ENCODE measurements around the gene SPSB4.

The SPSB4 gene

DNA sequence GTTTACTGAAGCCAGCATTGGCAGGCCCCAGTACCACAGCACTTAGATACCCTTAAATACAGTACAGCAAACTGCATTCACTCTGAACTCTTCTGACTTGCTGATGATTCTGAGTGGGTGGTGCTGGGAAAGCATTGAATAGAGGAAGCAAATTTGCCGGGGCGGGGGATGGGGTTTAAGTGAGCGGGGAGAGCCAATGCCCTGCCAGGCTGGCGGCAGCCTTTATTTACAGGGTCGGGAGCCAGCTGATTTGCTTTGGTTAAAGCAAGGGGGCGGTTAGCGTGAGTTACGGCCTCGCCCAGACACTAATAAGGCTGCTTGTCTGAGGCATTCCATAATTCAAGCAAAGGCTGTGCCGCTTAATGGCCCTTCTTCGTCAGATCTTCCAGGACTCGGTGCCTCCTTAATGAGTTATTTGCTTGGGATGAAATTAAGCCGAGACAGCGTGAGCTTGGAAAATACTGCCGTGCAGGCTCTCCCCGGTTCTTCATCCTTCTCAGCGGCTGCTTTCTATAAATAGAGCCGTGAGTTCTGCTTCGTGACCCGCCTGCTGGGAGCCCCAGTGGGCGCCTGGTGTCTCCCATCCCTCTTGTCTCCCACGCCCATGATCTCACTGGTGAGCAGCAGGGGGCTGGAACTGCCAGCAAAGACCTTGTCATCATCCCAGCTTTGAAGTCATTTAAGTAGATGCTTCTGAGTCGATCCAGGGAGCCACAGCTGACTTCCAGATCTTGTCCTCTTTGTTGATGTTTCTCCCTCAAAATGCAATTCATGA, 25.8 kb downstream of the SPSB4 start:
- DNase-seq, result no peak
- H3K27me3 Mint-ChIP-seq, result no peaks in the 10 kb centered on the region
- peaks cover 9% of the 10 kb centered on the region for H3K4me1 Mint-ChIP-seq (ENCODE audit: low read depth)
- no peak overlapping the region for H3K4me3 Mint-ChIP-seq
- H3K36me3 Mint-ChIP-seq (ENCODE audit: low read depth), result no peaks in the 10 kb centered on the region
- H3K27ac Mint-ChIP-seq, result no peak overlapping the region
- H3K9me3 Mint-ChIP-seq, result no peaks in the 10 kb centered on the region

DNA sequence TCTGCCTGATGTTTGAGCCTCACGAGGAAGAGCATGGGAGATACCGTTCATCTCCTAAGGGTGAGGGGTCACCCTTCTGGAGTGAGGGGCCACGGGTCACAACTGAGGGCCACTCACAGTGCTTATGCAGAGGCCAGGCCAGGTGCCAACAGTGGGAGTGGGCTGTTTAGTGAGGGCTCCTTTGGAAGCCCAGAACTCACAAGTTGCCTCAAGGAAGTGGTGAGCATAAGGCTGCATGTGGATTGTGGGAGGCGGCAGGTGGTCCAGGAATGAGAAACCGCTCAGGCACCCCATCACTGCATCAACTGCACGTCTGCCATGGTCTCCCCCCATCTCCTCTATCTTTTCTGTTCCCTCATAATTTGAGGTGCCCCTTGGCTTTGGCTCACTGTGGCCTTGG, 26.5 kb downstream of the SPSB4 start:
- Mint-ChIP-seq H3K36me3 (ENCODE audit: low read depth) (no peaks in the 10 kb centered on the region), H3K4me1 (ENCODE audit: low read depth) (peaks cover 9% of the 10 kb centered on the region), H3K9me3 (no peaks in the 10 kb centered on the region), H3K27ac (no peak overlapping the region), H3K27me3 (no peaks in the 10 kb centered on the region), H3K4me3 (no peak overlapping the region)
- DNase-seq, result no peak

DNA sequence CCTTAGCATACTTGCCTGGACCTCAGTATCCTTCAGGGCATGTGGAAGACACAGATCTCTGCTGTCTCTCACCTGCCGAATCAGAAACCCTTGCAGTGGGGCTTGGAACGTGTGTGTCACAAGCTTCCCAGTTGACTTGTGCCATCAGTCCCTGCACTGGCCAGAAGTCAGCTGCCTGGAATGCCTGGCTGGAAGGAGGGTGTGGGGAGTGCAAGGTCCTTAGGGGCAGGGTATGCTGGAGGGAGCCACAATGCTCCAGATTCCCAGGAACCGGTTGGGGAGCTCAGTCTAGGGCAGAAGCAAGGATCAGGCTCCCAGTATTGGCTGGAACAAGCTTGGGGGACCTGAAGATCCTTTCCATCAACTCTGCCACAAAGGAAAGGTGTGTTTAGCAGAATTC, 27.1 kb downstream of the SPSB4 start:
- H3K9me3 Mint-ChIP-seq, result no peaks in the 10 kb centered on the region
- H3K27me3 Mint-ChIP-seq, result no peaks in the 10 kb centered on the region
- peaks cover 9% of the 10 kb centered on the region for H3K4me1 Mint-ChIP-seq (ENCODE audit: low read depth)
- no peak overlapping the region for H3K27ac Mint-ChIP-seq
- no peaks in the 10 kb centered on the region for H3K36me3 Mint-ChIP-seq (ENCODE audit: low read depth)
- no peak overlapping the region for H3K4me3 Mint-ChIP-seq
- no peak for DNase-seq

DNA sequence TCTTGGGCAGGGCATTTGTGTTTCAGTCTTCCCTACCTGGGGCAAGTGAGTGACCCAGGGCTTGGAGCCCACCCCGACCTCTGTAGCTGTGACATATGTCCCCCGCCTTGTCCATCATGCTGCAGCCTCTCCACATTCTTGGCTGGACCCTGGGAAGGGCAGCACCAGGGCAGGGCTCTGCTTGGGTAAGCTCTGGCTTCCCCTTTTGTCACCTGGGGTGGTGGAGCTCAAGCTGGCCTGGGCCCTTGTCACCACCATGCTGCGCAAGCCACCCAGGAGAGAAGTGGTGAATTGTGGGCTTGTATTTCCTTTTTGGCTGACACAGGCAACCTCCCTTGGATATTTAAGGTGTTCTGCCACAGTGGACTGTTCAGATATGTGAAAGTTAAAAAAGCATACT, 29.3 kb downstream of the SPSB4 start:
- Mint-ChIP-seq H3K4me1 (ENCODE audit: low read depth) (peaks cover 9% of the 10 kb centered on the region), H3K9me3 (no peaks in the 10 kb centered on the region), H3K4me3 (no peak overlapping the region), H3K27me3 (peaks cover 5% of the 10 kb centered on the region), H3K36me3 (ENCODE audit: low read depth) (no peaks in the 10 kb centered on the region), H3K27ac (no peak overlapping the region)
- no peak for DNase-seq

DNA sequence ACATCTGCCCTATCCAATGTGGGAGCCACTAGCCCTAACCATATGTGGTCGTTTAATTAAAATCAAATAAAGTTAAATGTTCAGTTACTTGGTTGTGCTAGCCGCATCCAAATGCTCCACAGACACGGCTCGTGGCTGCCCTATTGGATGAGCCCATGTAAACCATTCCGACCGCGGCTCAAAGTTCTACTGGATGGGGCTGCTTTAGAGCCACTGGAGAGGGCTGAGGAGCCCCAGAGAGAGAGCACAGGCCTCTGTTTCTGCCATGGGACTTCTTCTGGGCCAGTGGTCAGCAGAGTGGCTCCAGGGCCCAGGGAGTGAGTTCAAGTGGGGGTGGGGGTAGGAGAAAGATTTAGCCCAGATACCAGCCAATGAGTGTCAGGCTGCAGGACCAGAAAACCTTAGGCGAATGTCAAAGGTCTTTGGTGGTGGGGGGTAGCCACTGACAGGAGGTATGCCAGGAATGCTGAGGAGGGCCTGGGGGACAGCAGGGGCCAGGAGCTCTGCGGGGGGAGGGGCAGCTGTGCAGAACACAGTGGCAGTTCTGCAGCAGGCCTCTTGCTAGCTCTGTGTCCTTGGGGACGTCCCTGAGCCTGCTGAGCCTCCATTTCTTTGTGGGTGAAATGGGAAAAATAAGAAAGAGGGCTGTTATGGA, 30.1 kb downstream of the SPSB4 start:
- no peak for DNase-seq
- peaks cover 9% of the 10 kb centered on the region for H3K4me1 Mint-ChIP-seq (ENCODE audit: low read depth)
- peaks cover 7% of the 10 kb centered on the region for H3K27me3 Mint-ChIP-seq
- H3K27ac Mint-ChIP-seq, result no peak overlapping the region
- H3K9me3 Mint-ChIP-seq, result no peaks in the 10 kb centered on the region
- no peak overlapping the region for H3K4me3 Mint-ChIP-seq
- H3K36me3 Mint-ChIP-seq (ENCODE audit: low read depth), result no peaks in the 10 kb centered on the region

DNA sequence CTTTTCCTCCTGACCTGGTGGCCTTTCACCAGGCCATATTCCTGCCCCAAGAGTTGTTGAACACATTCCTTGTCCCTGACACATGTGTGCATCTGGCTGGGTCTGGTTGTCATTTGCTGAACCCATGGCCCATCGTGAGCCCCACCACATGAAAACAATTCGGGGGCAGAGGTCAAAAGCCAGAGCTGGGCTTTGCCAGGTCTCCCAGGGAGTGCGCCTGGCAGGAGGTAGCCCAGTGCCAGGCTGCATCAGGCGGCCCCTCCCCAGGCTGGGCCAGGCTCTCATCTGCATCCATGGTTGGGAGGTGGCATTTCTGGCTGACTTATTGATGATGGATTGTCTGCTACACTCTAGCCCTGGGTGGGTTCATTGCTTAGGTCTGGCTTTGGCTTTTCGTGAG, 30.9 kb downstream of the SPSB4 start:
- Mint-ChIP-seq H3K4me3 (no peak overlapping the region), H3K27me3 (peaks cover 7% of the 10 kb centered on the region), H3K36me3 (ENCODE audit: low read depth) (no peaks in the 10 kb centered on the region), H3K4me1 (ENCODE audit: low read depth) (peaks cover 5% of the 10 kb centered on the region), H3K27ac (no peak overlapping the region), H3K9me3 (no peaks in the 10 kb centered on the region)
- DNase-seq, result no peak

DNA sequence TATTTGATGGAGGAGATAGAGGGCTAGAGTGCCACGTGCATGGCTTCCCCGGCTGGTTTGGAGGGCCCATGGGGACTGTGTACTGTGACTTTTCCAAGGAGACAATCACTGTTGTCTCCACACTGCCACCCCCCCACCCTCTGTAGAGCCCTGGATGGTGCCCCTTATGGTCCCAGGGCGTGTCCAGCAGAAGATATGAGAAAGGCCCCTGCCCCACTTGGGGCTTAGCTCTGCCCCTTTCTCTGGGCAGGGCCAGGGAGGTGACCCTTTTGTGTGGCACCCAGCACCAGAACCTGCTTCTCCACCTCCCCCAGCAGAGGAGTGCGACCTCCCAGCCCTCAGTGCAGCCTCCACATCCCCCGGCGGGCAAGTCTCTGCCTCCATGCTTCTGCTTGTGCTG, 32.1 kb downstream of the SPSB4 start:
- H3K4me3 Mint-ChIP-seq, result no peak overlapping the region
- no peak for DNase-seq
- no peaks in the 10 kb centered on the region for H3K9me3 Mint-ChIP-seq
- no peak overlapping the region for H3K27ac Mint-ChIP-seq
- H3K27me3 Mint-ChIP-seq, result peaks cover 7% of the 10 kb centered on the region
- H3K36me3 Mint-ChIP-seq (ENCODE audit: low read depth), result no peaks in the 10 kb centered on the region
- H3K4me1 Mint-ChIP-seq (ENCODE audit: low read depth), result no peaks in the 10 kb centered on the region

DNA sequence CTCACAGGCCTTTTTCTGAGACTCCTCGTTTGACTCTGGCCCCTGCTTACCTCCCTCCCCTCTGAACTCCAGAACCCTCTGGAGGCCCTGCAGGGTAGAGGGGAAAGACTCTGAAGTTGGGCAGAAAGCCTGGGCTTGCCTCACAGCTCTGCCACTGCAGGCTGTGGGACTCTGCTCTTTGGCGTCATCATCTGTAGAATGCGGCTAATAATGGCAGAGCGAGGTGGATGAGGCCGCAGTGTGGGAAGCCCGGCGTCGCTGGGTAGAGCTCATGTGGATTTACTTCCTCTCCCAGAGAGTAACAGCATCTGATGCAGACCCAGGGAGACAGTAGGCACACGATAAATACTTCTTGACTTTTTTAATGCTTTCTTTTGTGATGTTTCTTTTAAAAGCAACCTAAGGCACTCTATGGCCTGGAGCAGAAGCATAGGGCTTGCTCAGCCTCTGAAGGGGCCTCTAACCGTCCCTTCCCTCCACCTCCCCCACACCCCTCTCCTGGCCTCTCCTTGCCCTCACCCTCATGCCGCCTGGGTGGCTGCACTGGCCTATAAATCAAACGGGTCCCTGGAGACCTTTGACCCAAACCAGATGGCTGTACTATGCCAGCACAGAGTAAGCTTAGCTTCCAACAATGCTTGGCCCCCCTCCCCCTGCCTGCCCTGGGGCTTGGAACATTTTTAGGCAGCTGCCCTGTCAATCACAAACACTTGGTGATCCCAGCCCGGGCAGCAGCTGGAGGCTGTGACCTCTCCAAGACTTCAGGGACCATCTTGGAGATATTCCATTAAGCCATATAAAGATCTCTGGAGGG, 32.9 kb downstream of the SPSB4 start:
- no peak for DNase-seq
- Mint-ChIP-seq H3K9me3 (no peaks in the 10 kb centered on the region), H3K27me3 (peaks cover 7% of the 10 kb centered on the region), H3K4me1 (ENCODE audit: low read depth) (no peaks in the 10 kb centered on the region), H3K36me3 (ENCODE audit: low read depth) (no peaks in the 10 kb centered on the region), H3K27ac (no peak overlapping the region), H3K4me3 (no peak overlapping the region)

DNA sequence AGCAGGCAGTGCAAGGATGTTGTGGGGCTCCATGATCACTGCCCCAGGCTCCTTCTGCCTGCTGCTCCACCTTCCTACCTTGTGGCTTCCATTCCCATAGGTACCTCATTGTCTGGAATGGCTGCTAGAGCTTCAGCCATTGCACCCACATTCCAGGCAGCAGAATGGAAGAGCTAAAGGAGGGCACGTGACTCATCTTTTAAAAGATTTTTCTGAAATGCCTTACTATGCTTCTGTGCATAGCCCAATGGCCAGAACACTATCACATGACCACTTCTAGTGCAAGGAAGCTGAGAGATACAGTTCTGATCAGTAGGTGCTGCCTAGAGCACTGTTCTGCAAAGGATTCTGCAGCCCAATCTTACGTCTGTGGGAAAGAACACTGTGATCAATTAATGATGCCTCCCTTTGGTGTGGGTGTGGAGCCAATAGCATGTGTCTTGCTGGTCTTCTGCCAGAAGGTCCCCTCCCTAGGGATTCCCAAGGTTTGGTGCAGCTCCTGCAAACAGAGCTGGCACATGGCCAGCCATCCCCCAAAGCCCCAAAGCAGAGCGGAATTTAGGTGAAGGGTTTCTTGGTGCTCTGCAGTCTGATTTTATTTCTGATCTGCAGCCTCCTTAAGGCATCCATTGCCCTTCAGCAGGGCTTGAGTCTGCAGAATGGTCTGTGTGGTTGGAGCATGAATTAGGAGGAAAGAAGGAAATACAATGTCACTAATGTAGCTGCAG, 34.4 kb downstream of the SPSB4 start:
- Mint-ChIP-seq H3K27ac (no peak overlapping the region), H3K36me3 (ENCODE audit: low read depth) (no peaks in the 10 kb centered on the region), H3K27me3 (peaks cover 7% of the 10 kb centered on the region), H3K9me3 (no peaks in the 10 kb centered on the region), H3K4me1 (ENCODE audit: low read depth) (no peaks in the 10 kb centered on the region), H3K4me3 (no peak overlapping the region)
- DNase-seq, result no peak

DNA sequence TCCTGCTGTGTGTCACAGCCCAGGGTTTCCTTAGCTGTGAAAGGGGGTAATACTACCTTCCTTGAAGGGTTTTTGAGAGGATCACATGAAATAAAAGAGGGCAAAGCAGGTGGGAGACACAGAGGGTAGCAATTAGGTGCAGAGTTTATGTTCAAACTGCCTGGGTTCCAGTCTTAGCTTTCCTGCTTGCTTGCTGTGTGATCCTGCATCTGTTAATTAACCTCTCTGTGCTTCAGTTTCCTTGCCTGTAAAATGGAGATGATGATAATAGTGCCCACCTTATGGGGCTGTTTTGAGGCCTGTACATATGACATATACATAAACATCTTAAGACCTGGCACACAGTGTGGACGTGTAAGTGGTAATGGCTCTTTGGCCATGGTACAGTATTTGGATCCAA, 35.0 kb downstream of the SPSB4 start:
- Mint-ChIP-seq H3K27me3 (peaks cover 7% of the 10 kb centered on the region), H3K4me3 (no peak overlapping the region), H3K36me3 (ENCODE audit: low read depth) (no peaks in the 10 kb centered on the region), H3K4me1 (ENCODE audit: low read depth) (no peaks in the 10 kb centered on the region), H3K27ac (no peak overlapping the region), H3K9me3 (no peaks in the 10 kb centered on the region)
- DNase-seq, result no peak

DNA sequence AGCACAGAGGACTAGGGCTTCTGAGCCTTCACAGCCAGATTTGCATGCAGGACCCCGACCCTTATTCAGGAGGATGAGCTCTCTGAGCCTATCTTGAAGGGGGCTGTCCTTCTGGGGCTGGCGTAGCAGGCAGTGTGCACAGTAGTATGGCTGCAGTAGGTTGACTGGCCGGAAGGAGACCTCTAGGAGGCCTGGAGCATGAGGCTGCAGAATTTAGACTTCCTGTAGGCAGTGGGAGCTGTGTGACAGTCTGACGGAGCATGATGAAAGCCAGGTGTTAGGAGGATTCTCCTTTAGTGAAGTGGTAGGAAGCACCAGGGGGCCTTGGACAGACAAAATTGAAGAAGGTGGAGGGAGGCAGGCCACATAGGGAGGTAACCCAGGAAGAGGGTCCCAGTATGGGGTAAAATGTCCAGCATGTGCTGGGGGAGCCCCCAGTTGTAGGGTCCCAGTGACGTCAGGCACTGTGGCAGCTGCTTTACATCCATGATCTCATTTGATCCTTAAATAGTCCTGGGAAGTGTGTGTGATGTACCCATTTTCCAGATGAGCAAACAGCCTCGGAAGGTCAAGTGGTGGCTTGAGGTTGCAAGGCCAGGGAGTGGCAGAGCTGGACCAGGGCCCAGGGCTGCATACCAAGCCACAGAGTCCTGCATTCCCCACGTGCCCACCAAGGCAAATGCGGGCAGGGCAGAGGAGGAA, 36.1 kb downstream of the SPSB4 start:
- H3K36me3 Mint-ChIP-seq (ENCODE audit: low read depth), result no peaks in the 10 kb centered on the region
- no peaks in the 10 kb centered on the region for H3K9me3 Mint-ChIP-seq
- H3K4me3 Mint-ChIP-seq, result no peak overlapping the region
- peaks cover 7% of the 10 kb centered on the region for H3K27me3 Mint-ChIP-seq
- no peaks in the 10 kb centered on the region for H3K4me1 Mint-ChIP-seq (ENCODE audit: low read depth)
- H3K27ac Mint-ChIP-seq, result no peak overlapping the region
- DNase-seq, result no peak

DNA sequence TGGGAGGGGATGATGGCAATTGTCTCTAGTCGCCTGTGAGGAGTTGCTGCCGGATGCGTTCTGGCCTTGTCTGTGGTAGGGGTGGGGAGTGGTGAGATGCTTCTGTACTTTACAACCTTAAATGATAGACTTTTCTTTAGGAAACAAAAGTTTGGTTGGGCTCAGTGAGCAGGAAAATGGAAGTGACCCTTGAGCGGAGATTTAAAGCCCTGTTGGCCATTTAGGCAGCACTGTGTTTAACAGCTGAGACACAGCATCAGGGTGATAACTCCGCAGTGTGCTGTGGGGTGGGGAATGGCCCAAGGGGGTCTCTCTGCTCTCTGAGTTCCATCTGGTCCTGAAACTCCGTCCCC, 36.6 kb downstream of the SPSB4 start:
- DNase-seq, result no peak
- no peaks in the 10 kb centered on the region for H3K9me3 Mint-ChIP-seq
- H3K4me1 Mint-ChIP-seq (ENCODE audit: low read depth), result no peaks in the 10 kb centered on the region
- H3K27ac Mint-ChIP-seq, result no peak overlapping the region
- H3K4me3 Mint-ChIP-seq, result no peak overlapping the region
- peaks cover 7% of the 10 kb centered on the region for H3K27me3 Mint-ChIP-seq
- no peaks in the 10 kb centered on the region for H3K36me3 Mint-ChIP-seq (ENCODE audit: low read depth)

DNA sequence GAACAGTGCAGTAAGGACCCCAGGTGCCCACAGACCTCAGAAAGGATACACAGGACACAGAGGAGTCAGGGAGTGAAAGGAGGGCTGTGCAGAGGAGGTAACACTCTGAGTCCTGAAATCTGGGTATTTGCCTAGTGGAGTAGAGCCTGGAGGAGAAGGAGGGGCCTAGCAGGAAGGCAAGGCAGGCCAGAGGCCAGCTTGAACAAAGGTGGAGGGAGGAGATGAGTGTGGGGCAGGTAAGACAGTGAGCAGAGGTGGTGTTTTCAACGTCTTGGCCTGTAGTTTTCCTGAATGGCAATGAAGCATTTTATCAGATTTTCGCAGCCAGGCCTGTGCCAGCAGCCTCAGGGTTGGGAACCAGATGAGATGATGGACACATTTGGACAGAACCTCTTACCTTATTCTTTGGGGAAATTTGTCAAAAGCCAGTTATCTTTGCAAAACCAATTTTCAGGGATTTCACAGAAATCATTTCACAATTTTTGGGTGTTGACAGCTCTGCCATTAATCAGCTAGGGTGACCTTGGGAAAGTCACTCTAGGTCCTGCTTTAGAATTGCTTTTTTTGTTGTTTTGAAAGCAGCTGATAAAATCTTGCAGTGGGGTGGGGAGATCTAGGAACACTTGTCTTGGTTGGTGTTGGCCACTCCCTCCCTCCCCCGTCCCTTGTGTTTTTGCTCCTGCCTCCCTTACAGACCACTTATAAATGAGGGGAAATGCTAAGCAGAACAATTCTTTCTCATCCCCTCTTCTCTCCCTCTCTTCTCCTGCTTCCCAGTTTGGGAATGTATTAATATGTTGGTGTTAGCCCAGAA, 38.4 kb downstream of the SPSB4 start:
- Mint-ChIP-seq H3K27me3 (peaks cover 7% of the 10 kb centered on the region), H3K9me3 (no peaks in the 10 kb centered on the region), H3K4me3 (no peak overlapping the region), H3K27ac (no peak overlapping the region), H3K4me1 (ENCODE audit: low read depth) (no peaks in the 10 kb centered on the region), H3K36me3 (ENCODE audit: low read depth) (no peaks in the 10 kb centered on the region)
- no peak for DNase-seq
